Breast epithelium (tissue), 4 donors: ENCODE measurements around the gene IVD. TPM values are rescaled to one million over a fixed set of nuclear protein-coding genes. Genes with fewer than 3 reads are reported as not detected.

ENCODE experiments used
- DNase-seq, 2 donors: peaks; one replicate each; pipeline ENCODE4 v3.0.0-alpha.2; 2019; ENCODE audit warnings: low spot score in 2 of 2
- H3K27ac ChIP-seq, 2 donors: fragments of 200-600 bp; sonication (generic) in 1 of 2; one replicate each; pipeline ENCODE4 v1.5.1; 2016 to 2019; ENCODE audit warnings: mild to moderate bottlenecking in 1 of 2
- H3K27me3 ChIP-seq, 2 donors: fragments of 200-600 bp; sonication (generic) in 1 of 2; one replicate each; pipeline versions ENCODE4 v1.5.1 to v1.6.0; 2017 to 2019; ENCODE audit warnings: control low read depth in 1 of 2, mild to moderate bottlenecking in 1 of 2
- H3K36me3 ChIP-seq: fragments of 200-600 bp; one replicate; pipeline ENCODE4 v1.5.1; 2019
- H3K4me1 ChIP-seq, 2 donors: fragments of 200-600 bp; sonication (generic); one replicate each; pipeline ENCODE4 v1.5.1; 2016 to 2019; ENCODE audit warnings: control low read depth in 1 of 2
- H3K4me3 ChIP-seq, 3 donors: fragments of 200-600 bp; sonication (generic); 1 replicate in 2 of 3; 2 replicates in 1 of 3; pipeline ENCODE4 v1.5.1; 2016 to 2019; ENCODE audit warnings: mild to moderate bottlenecking in 3 of 3, moderate library complexity in 2 of 3
- H3K9me3 ChIP-seq, 2 donors: fragments of 200-600 bp; sonication (generic) in 1 of 2; one replicate each; pipeline ENCODE4 v1.5.1; 2016 to 2019; ENCODE audit warnings: control low read depth in 1 of 2
- POLR2A ChIP-seq: fragments of 450-650 bp; IDR thresholded peaks from one replicate; pipeline ENCODE4 v1.6.1; 2016; ENCODE audit warnings: antibody characterized with exemption, mild to moderate bottlenecking, moderate library complexity
- POLR2AphosphoS5 ChIP-seq, 3 donors: sonication (generic); formaldehyde crosslinking; IDR thresholded peaks; one replicate each; pipeline ENCODE4 v1.6.1; 2017; ENCODE audit warnings: antibody characterized with exemption in 3 of 3
- intact Hi-C: fragments of 100-400 bp; cut with DNase I; formaldehyde crosslinking; loops from one replicate; pipeline ENCODE4 v1.15.1; 2023; ENCODE audit warnings: low total_unique reads
- total RNA-seq, 3 donors: library from RNA; depleted of rRNA; stranded (reverse); fragments of >200 nt; gene quantifications; one replicate each; pipeline ENCODE4 v1.1.0, GENCODE V29; 2016
- TF ChIP-seq, protein P1 (sequence below), 3 donors: fragments of 450-650 bp; IDR thresholded peaks; one replicate each; pipeline ENCODE4 v1.5.1; 2016 to 2017; ENCODE audit warnings: antibody characterized with exemption in 3 of 3, mild to moderate bottlenecking in 3 of 3, moderate library complexity in 3 of 3

IVD gene
- total RNA-seq, 3 donors from 2014 or later, result 43.8 to 72.7 (median 62.6) TPM

- Histone ChIP-seq H3K9me3 (no peaks in the 10 kb centered on the region), H3K4me3 (no peak overlapping the region), H3K36me3 (no peaks in the 10 kb centered on the region), H3K4me1 (peaks cover 0 to 7% of the 10 kb centered on the region in 2 donors), H3K27ac (peak overlapping the region; percentile 73 to 80), H3K27me3 (no peaks in the 10 kb centered on the region)
- TF ChIP-seq POLR2A, result no peak
- TF ChIP-seq, protein P1, sequence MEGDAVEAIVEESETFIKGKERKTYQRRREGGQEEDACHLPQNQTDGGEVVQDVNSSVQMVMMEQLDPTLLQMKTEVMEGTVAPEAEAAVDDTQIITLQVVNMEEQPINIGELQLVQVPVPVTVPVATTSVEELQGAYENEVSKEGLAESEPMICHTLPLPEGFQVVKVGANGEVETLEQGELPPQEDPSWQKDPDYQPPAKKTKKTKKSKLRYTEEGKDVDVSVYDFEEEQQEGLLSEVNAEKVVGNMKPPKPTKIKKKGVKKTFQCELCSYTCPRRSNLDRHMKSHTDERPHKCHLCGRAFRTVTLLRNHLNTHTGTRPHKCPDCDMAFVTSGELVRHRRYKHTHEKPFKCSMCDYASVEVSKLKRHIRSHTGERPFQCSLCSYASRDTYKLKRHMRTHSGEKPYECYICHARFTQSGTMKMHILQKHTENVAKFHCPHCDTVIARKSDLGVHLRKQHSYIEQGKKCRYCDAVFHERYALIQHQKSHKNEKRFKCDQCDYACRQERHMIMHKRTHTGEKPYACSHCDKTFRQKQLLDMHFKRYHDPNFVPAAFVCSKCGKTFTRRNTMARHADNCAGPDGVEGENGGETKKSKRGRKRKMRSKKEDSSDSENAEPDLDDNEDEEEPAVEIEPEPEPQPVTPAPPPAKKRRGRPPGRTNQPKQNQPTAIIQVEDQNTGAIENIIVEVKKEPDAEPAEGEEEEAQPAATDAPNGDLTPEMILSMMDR (IDR thresholded peaks at IDR 0.05), result no peak
- intact Hi-C loops, result loop anchor here (10.0 kb wide), 1 partner anchor 55 kb away; no protein-coding TSS in a partner anchor
- no peak for DNase-seq
Measured at GRCh38 chr15:40420071-40420713, 14.6 kb downstream of the IVD start.

DNA sequence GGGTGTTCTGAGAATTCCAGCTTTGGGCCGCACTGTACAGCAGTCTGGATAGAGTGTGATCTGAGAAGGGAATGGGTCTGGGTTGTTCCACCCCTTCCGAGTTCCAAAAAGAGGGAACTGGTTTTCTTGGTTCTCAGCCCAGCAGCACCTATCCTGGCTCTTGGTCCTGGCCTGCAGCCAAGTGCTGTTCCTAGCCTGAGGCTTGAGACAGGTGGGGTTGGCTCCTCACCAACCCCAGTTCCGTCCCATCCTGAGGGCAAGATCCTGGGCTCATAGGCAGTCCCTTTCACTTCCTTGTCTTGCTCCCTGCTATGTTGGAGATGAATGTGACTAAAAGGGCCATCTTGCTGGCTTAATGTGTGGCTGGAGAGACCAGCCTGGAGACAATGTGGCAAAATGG lies 15.2 kb downstream of the IVD start:
- H3K4me1 ChIP-seq, result peaks cover 0 to 7% of the 10 kb centered on the region in 2 donors
- H3K4me3 ChIP-seq, result no peak overlapping the region
- no peaks in the 10 kb centered on the region for H3K27me3 ChIP-seq
- TF ChIP-seq, protein P1 (IDR thresholded peaks at IDR 0.05), result no peak
- peak; percentile 50 to 69 (median 57) for TF ChIP-seq POLR2AphosphoS5 (IDR thresholded peaks at IDR 0.05)
- intact Hi-C loops, result loop anchor here (10.0 kb wide), 1 partner anchor 56 kb away; no protein-coding TSS in a partner anchor
- peak overlapping the region; percentile 73 to 80 for H3K27ac ChIP-seq
- H3K36me3 ChIP-seq, result no peaks in the 10 kb centered on the region
- H3K9me3 ChIP-seq, result no peaks in the 10 kb centered on the region
- peak; percentile 78 to 85 for DNase-seq

GRCh38 chr15:40421246-40422157 lies 15.9 kb downstream of the IVD start:
- Histone ChIP-seq H3K4me1 (peaks cover 0 to 7% of the 10 kb centered on the region in 2 donors), H3K4me3 (peak overlapping the region in 1 of 3 donors; percentile 23), H3K27ac (peak overlapping the region; percentile 73 to 80), H3K36me3 (no peaks in the 10 kb centered on the region), H3K9me3 (no peaks in the 10 kb centered on the region), H3K27me3 (no peaks in the 10 kb centered on the region)
- TF ChIP-seq, protein P1 (IDR thresholded peaks at IDR 0.05), result peak; percentile 81 to 97 (median 93)
- TF ChIP-seq POLR2AphosphoS5 (IDR thresholded peaks at IDR 0.05) (peak in 1 of 3 donors; percentile 54), POLR2A (no peak)
- DNase-seq, result peak in 1 of 2 donors; percentile 81
- intact Hi-C loops, result loop anchor here (10.0 kb wide), 1 partner anchor 57 kb away; no protein-coding TSS in a partner anchor

DNA sequence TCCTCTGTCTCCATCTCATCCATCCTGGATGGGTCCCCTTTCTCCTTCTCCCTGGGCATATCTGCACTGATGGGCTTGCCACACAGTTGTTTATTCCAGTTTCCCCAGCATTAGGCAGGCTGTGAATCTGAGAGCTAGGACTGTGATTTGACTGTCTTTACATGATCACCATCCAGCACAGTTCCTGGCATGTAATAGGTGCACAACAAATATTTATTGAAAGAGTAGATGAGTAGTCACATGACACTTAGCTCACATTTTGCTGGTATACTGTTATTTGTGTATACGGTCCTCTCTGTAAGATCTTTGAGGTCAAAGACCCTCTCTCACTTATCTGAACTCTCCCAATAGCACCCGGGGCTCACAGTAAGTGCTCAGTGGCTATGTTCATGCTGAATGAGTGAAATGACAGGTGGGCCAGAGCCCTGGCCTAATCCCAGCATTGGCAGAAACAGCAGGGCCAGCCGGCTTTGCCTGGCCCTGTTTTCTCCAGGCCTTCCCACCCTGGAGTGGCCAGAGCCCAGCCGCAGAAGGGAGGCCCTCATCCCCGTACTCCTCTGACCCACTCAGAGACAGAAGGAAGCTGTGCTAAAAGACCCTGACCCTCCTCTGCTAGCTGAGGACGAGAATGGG lies 19.0 kb downstream of the IVD start:
- no peak for DNase-seq
- Histone ChIP-seq H3K4me3 (no peak overlapping the region), H3K36me3 (no peaks in the 10 kb centered on the region), H3K27ac (no peak overlapping the region), H3K9me3 (no peaks in the 10 kb centered on the region), H3K27me3 (no peaks in the 10 kb centered on the region), H3K4me1 (peaks cover 0 to 7% of the 10 kb centered on the region in 2 donors)
- intact Hi-C loops, result loop anchor here (5.0 to 10.0 kb wide), 2 partner anchors 60 to 833 kb away; no protein-coding TSS in a partner anchor
- no peak for TF ChIP-seq POLR2AphosphoS5 (IDR thresholded peaks at IDR 0.05)
- TF ChIP-seq, protein P1 (IDR thresholded peaks at IDR 0.05), result no peak
- TF ChIP-seq POLR2A, result no peak
